Coronary artery (tissue), 2 donors: ENCODE measurements around the gene SYNE3.

Source experiments
- DNase-seq: peaks from one replicate; pipeline ENCODE4 v3.0.0-alpha.2; 2017; ENCODE audit warnings: low spot score
- H3K27ac ChIP-seq, 2 donors: fragments of 200-600 bp; sonication (generic); one replicate each; pipeline ENCODE4 v1.5.1; 2016 to 2019
- H3K4me3 ChIP-seq: fragments of 200-600 bp; sonication (generic); 2 replicates; pipeline ENCODE4 v1.5.1; 2016; ENCODE audit warnings: mild to moderate bottlenecking, moderate library complexity
- TF ChIP-seq, protein P1 (sequence below): fragments of 200-600 bp; sonication (generic); IDR thresholded peaks from one replicate; pipeline ENCODE4 v1.5.1; 2019; ENCODE audit warnings: antibody characterized with exemption

SYNE3 gene

DNA sequence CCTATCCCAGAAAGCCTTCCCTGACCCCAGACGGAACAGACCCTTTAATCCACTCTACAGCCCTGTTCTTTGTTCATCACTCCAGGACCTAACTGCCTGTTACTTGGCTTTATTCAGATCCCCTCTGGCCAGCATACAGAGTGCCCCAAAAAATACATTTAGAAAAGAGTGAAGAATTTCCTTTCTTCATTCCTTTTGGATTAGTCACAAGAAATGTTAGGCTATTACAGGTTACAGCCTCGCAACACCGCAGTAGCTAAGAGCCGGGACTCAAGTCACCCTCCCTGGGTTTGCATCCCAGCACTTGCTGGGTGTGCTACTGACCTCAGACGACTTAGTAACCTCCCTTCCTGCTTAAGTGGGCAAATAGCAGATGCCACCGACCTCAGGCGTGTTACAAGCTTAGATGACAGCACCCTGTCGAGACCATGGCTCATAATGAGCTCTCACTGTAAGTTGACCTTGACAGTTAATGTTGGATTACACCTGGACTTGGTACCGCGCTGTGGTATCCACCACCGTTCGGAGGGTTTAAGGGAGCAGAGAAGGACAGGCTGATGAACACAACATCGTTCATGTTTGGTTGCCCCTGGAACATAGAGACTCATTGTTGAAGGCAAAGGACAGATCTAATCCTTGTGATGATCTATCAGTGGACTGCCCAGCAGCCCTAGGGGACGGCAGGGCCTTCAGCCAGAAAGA is 31.3 kb upstream of the SYNE3 start:
- TF ChIP-seq, protein P1, sequence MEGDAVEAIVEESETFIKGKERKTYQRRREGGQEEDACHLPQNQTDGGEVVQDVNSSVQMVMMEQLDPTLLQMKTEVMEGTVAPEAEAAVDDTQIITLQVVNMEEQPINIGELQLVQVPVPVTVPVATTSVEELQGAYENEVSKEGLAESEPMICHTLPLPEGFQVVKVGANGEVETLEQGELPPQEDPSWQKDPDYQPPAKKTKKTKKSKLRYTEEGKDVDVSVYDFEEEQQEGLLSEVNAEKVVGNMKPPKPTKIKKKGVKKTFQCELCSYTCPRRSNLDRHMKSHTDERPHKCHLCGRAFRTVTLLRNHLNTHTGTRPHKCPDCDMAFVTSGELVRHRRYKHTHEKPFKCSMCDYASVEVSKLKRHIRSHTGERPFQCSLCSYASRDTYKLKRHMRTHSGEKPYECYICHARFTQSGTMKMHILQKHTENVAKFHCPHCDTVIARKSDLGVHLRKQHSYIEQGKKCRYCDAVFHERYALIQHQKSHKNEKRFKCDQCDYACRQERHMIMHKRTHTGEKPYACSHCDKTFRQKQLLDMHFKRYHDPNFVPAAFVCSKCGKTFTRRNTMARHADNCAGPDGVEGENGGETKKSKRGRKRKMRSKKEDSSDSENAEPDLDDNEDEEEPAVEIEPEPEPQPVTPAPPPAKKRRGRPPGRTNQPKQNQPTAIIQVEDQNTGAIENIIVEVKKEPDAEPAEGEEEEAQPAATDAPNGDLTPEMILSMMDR = no peak
- Histone ChIP-seq H3K27ac (no peak overlapping the region), H3K4me3 (no peak overlapping the region)
- no peak for DNase-seq

DNA sequence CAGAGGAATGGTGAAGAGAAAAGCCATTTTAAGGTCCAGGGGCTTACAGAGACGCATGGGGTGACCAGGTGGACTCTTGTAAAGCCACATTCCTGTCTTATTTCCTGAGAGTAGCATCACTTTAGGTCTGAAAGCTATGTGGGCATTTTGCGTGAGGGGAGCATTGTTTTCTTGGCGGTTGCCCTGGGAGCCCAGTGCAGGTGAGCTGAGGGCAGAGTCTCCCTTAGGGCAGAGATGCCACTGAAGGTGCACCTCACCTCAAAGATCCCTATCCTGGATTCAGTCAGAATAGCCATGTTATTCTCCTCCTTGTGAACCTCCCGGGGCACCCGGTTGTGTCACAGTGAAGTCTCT is 30.8 kb upstream of the SYNE3 start:
- TF ChIP-seq, protein P1 = no peak

DNA sequence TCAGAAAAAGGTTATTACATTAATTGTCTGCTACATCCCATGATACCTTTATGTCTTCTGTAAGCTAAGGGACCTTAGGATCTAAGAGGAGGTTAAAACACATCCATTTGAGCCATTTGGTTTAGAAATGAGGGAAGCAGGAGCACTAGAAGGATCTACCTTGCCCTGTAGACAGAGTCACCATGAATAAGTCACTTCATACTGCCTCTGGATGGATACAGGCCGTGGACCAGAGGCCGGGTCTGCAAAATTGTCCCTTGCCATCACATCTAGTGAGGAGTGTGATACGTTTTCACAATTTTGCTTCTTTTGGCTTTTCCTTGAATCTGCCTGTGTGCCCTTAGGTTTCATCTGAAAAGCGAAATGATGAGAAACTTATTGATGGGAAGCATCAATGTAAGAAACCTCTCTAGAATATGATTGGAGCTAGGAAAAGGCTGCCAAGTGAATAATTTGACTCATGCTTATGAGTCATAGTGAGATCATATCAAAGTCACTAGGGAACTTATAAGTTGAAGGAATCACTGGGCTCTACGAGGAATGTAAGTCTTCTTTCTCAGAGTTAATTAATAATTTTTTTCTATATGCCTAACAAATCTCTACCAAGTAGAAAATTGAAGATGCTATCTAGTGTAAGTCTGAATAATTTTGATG is 29.2 kb upstream of the SYNE3 start:
- DNase-seq = no peak
- TF ChIP-seq, protein P1 = no peak
- no peak overlapping the region for H3K4me3 ChIP-seq
- no peak overlapping the region for H3K27ac ChIP-seq

More for the DNA sequence above, 30.8 kb upstream of the SYNE3 start:
- DNase-seq = no peak
- no peak overlapping the region for H3K27ac ChIP-seq
- H3K4me3 ChIP-seq = no peak overlapping the region

DNA sequence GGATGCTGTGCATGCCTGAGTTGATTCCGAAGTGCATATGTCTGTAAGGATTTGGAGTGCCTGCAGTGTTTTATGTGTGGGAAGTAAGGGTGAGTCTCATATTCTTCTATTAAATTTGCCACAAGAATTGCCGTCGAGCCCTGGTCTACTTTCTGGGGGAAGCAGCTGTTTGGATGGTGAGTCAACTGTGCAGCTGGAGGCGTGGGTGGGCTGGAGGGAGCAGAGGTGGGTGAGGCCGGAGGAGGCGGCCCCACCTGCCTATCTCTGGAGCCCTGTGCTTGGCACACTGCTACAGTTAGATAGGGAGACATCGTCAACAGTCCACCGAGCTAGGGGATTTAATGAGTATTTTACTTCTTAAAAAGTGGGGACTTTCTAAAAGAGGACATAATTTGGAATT is 28.1 kb upstream of the SYNE3 start:
- no peak overlapping the region for H3K27ac ChIP-seq
- TF ChIP-seq, protein P1 = no peak
- no peak for DNase-seq
- H3K4me3 ChIP-seq = no peak overlapping the region

DNA sequence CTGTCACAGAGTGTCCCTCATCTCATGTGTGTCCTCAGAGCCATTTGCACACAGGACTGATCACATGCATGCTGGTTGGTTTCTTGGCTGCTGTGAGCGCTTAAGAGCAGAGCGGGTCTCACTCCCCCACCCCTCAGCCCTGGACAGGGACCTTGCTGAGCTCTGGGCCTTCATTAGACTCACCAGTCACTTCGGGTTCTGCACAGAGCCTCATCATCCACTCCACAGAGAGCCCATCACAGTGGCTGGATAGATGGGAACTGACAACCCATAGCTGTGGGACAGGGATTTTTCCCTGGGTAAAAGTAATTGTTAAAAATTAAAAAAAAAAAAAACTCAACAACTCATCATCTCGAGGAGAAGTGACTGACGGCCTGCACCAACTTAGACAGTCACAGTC is 26.6 kb upstream of the SYNE3 start:
- Histone ChIP-seq H3K27ac (no peak overlapping the region), H3K4me3 (no peak overlapping the region)
- DNase-seq = no peak
- TF ChIP-seq, protein P1 = no peak

DNA sequence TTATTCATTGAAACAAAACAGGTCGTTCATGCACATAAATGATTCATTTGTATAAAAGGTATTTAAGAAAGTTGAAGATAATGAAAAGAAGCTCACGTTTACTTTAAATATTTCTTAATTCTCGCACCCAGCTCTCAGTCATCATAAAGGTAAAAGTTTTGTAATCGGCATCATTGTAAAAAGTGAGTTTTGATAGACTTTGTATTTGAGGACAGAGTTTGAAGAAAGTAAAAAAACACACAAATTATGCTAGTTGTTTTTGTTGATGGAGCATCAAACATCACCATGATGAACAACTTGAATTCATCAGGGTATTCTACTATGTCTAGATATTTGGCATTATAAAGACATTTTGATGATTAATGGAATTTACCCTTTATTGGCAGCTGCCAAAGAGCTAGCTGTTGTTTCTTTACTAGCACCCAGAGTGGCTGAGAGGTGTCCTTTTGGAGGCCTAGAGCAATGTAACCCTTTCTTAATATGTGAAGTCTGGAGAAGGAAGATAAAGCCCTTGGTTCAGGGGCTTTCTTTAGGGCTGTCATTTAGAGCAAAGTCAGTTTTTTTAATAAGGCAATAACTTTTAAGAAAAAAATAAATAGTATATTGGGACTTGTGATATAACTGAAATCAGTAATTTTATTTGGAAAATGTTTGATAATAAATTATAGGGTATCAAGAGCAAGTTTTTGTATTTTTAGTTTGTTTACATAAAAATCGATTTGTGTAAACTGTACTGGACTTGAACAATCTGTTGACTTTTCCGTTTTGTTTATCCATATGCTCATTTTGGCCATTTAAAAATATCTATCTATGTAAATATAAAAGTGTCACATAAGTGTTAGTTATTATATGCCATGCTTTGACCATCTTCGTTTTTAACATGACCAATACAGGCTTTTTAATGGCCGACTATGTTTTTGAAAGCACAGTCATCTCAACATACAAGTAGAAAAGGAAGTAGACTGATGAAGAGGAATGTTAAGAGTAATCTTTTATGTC is 25.8 kb upstream of the SYNE3 start:
- H3K27ac ChIP-seq = no peak overlapping the region
- TF ChIP-seq, protein P1 = no peak
- no peak for DNase-seq
- no peak overlapping the region for H3K4me3 ChIP-seq
